ENCODE data around the gene PRR23B.

The PRR23B gene

GRCh38 chr3:138974462-138974861 is 46.3 kb downstream of the PRR23B start:
- Histone ChIP-seq H3K9ac (ENCODE audit: low read length in 2 of 2) (no peak overlapping the region), H3K9me3 (ENCODE audit: control insufficient read depth in 2 of 2, low read length in 2 of 2) (no peaks in the 10 kb centered on the region), H3K4me1 (ENCODE audit: control insufficient read depth, insufficient read depth, low read length) (no peaks in the 10 kb centered on the region), H3K27ac (ENCODE audit: low read length) (no peak overlapping the region), H3K36me3 (ENCODE audit: control insufficient read depth in 2 of 2, insufficient read depth in 2 of 2, low read length in 2 of 2) (no peaks in the 10 kb centered on the region), H3K4me3 (ENCODE audit: low read length in 2 of 2) (no peak overlapping the region), H3K27me3 (ENCODE audit: control insufficient read depth in 1 of 2, insufficient read depth in 2 of 2, low read length in 2 of 2) (peaks cover 0 to 4% of the 10 kb centered on the region in 2 donors)

GRCh38 chr3:138972941-138973340 is 47.8 kb downstream of the PRR23B start:
- H3K4me1 ChIP-seq (ENCODE audit: control insufficient read depth, insufficient read depth, low read length), result no peaks in the 10 kb centered on the region
- no peak overlapping the region for H3K9ac ChIP-seq (ENCODE audit: low read length in 2 of 2)
- no peaks in the 10 kb centered on the region for H3K36me3 ChIP-seq (ENCODE audit: control insufficient read depth in 2 of 2, insufficient read depth in 2 of 2, low read length in 2 of 2)
- H3K27me3 ChIP-seq (ENCODE audit: control insufficient read depth in 1 of 2, insufficient read depth in 2 of 2, low read length in 2 of 2), result peaks cover 0 to 4% of the 10 kb centered on the region in 2 donors
- no peaks in the 10 kb centered on the region for H3K9me3 ChIP-seq (ENCODE audit: control insufficient read depth in 2 of 2, low read length in 2 of 2)
- no peak overlapping the region for H3K4me3 ChIP-seq (ENCODE audit: low read length in 2 of 2)
- H3K27ac ChIP-seq (ENCODE audit: low read length), result no peak overlapping the region

GRCh38 chr3:138971766-138972320 is 48.9 kb downstream of the PRR23B start:
- Histone ChIP-seq H3K27ac (ENCODE audit: low read length) (no peak overlapping the region), H3K9ac (ENCODE audit: low read length in 2 of 2) (no peak overlapping the region), H3K4me1 (ENCODE audit: control insufficient read depth, insufficient read depth, low read length) (no peaks in the 10 kb centered on the region), H3K27me3 (ENCODE audit: control insufficient read depth in 1 of 2, insufficient read depth in 2 of 2, low read length in 2 of 2) (peaks cover 0 to 4% of the 10 kb centered on the region in 2 donors), H3K36me3 (ENCODE audit: control insufficient read depth in 2 of 2, insufficient read depth in 2 of 2, low read length in 2 of 2) (no peaks in the 10 kb centered on the region), H3K4me3 (ENCODE audit: low read length in 2 of 2) (no peak overlapping the region), H3K9me3 (ENCODE audit: control insufficient read depth in 2 of 2, low read length in 2 of 2) (no peaks in the 10 kb centered on the region)

Measured in stomach smooth muscle (tissue), 2 donors.